GM12873 (cell line): ENCODE data around the gene LARGE1.

Experiments
- TF ChIP-seq, protein P1 (sequence below): IDR thresholded peaks from 2 replicates; pipeline ENCODE4 v1.5.1; 2012; ENCODE audit warnings: low read depth, mild to moderate bottlenecking, moderate library complexity, low read length, control low read depth; ENCODE audit not compliant: insufficient read depth; ENCODE audit errors: missing control alignments

Gene LARGE1

DNA sequence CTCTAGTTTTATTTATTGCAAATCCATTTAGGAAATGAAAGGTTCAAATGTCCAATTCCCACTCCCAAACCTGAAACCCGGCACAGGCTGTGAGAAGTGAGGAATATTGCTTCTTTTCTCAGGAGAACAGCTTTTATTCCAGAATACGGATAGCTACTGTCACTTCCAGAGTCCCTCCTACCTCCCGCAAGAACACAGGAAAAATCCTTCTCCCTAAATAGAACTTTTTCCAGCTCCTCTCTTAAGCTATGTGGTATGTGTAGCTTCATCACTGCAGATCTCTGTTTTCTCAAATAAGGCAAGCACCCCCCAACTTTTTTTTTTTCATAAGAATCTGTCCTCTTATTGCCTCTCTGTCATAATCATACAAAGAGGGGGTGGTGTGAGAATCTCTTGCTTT lies 126.8 kb downstream of the LARGE1 start:
- TF ChIP-seq, protein P1, sequence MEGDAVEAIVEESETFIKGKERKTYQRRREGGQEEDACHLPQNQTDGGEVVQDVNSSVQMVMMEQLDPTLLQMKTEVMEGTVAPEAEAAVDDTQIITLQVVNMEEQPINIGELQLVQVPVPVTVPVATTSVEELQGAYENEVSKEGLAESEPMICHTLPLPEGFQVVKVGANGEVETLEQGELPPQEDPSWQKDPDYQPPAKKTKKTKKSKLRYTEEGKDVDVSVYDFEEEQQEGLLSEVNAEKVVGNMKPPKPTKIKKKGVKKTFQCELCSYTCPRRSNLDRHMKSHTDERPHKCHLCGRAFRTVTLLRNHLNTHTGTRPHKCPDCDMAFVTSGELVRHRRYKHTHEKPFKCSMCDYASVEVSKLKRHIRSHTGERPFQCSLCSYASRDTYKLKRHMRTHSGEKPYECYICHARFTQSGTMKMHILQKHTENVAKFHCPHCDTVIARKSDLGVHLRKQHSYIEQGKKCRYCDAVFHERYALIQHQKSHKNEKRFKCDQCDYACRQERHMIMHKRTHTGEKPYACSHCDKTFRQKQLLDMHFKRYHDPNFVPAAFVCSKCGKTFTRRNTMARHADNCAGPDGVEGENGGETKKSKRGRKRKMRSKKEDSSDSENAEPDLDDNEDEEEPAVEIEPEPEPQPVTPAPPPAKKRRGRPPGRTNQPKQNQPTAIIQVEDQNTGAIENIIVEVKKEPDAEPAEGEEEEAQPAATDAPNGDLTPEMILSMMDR, result no peak

DNA sequence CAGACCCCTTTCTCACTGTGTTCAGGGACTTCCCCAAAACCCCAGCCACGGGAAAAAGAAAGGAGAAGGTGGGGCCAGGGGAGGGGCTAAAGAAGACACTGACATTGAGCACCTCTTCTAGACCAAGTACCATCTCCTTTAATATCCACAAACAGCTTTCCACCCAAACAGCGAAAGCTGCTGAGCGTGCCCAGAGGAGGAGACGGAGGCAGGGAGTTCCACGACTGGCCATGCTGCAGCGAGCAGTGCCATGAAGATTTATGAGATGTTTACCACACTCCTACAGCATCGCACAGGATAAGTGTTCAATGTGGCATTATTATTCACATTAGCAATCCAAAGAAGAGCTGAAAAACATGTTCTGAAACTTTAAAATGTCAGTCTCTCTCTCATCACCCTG lies 127.4 kb downstream of the LARGE1 start:
- TF ChIP-seq, protein P1, result no peak

DNA sequence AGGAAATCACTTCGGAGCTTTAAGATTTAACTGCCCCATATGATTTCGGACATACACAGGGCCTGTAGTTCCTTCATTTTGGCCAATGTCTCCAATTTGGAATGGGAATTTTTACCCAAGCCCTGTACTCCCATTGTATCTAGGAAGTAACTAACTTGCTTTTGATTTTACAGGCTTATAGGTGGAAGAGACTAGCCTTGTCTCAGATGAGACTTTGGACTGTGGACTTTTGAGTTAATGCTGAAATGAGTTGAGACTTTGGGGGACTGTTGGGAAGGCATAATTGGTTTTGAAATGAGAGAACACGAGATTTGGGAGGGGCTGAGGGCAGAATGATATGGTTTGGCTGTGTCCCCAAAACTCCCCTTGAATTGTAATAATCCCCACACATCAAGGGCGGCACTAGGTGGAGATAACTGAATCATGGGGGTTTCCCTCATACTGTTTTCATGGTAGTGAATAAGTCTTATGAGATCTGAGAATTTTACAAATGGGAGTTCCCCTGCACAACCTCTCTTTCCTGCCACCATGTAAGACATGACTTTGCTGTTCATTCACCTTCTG lies 130.5 kb downstream of the LARGE1 start:
- TF ChIP-seq, protein P1, result no peak

DNA sequence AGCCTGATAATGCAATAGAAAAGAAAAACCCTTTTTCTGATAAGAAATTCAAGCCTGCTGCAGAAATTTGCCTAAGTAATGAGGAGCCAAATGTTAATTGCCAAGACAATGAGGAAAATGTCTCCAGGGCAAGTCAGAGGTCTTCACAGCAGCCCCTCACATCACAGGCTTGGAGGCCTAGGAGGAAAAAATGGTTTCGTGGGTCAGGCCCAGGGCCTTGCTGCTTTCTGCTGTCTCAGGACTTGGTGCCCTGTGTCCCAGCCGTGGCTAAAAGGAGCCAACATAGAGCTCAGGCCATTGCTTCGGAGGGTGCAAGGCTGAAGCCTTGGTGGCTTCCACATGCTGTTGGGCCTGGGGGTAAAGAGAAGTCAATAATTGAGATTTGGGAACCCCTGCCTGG lies 131.3 kb downstream of the LARGE1 start:
- TF ChIP-seq, protein P1, result no peak

DNA sequence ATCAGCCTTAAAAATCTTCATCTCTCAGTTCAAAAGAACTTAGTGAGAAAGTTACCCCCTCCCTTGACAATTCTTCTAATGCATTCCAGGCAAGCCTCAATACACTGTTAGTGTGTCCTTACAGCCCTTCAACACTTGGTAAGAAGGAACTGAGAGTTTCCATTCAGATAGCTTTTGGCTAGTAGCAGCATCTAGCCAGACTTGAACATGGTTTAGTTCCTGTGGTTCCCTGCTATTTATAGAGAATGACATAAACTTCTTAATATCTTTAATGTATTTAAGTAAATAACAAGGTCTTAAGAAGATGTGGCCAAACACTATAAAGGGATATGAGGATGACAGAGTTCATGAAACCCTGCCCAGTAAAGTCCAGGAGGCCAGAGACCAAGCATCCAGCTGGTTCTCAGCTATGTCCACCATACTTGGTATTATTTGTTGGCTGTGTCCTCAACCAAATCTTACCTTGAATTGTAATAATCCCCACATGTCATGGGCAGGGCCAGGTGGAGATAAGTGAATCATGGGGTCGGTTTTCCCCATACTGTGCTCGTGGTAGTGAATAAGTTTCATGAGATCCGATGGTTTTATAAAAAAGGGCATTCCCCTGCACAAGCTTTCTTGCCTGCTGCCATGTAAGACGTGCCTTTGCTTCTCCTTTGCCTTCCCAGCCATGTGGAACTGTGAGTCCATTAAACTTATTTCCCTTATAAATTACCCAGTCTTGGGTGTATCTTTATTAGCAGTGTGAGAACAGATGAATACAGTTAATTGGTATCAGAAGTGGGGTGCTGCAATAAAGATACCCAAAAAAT lies 132.4 kb downstream of the LARGE1 start:
- TF ChIP-seq, protein P1, result no peak

DNA sequence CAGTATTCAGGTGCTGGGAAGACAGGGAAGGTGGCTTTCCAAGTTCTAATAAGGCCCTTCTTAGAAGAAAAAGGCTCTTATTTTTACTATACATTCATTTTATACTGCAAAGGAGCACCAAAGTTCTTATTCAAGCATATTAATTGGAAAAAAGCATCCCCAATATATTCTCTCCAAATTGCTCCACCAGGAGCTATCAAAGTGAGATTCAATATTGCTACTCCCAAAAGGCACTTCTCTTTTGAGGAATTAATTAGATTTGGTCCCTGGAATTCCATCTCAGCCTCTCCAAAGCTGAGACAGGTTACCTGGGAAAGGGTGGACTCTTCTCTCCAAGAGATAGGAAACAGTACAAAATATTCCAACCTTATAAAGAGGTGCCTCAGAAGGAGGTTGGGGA lies 134.1 kb downstream of the LARGE1 start:
- TF ChIP-seq, protein P1, result no peak

DNA sequence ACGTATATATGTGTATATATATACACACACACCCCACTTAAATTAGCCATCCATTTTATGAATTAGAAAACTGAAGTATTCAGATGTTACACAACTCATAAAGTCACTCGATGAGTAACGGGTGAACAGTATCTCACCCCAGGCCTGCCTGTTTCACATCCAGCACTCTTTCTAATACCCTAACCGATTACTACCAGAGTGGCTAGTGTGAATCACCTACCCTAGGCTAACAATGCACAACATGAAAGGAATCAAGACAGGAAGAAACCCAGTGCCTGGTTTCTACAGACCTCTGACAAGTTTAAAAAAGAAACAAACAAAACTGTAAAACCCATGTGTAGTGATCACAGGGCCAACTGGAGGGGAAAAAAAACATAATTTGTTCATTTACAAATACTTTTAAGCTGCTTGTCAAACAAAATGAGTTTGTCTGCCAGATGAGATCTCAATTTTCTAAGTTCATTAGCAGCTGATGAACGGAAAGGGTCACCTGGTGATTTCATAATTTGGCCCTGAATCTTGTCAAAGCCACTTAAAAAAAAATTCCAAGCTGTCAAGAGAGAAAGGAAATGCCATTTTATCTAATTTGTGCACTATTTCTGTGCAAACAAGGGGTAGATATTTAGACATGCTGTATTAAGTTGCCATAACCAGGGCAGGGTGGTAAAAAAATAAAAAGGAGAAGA lies 134.8 kb downstream of the LARGE1 start:
- TF ChIP-seq, protein P1, result no peak
